Measurements from ENCODE around the gene MINDY4. TPM values are rescaled to one million over a fixed set of nuclear protein-coding genes. Genes with fewer than 3 reads are reported as not detected.
A peak's percentile ranks its signal among the peaks of the same experiment; 100 is the strongest.

Gene MINDY4
- polyA plus RNA-seq, 5 donors, result 13.7 to 23.3 (median 16.5) TPM

DNA sequence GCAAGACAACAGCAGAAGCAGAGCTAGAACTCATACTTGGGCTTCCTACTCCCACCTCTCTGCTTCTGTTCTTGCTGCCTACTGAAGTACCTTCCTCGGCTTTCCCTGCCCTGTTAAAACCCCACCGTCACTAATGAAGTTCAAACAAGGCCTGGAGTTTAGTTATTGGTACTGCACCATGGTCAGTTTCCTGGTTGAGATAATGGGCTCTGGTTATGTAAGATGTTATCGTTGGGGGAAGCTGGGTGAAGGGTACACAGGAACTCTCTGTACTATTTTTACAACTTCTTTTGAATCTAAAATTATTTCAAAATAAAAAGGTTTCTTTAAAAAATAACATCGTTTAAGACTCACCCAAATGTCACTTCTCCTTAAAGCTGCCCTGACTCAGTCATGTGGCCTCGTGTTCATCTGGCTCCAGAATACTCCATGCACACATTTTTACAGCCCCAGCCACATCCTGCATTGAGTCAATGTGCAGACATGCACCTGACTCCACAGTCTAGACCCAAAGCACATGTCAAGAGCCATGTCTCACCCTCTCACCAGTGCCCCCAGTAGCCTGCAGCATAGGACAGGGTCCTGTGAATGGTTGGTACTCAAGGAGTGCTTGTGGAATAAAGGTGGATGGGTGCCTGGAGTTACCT is 103.6 kb downstream of the MINDY4 start:
- DNase-seq, result no peak

DNA sequence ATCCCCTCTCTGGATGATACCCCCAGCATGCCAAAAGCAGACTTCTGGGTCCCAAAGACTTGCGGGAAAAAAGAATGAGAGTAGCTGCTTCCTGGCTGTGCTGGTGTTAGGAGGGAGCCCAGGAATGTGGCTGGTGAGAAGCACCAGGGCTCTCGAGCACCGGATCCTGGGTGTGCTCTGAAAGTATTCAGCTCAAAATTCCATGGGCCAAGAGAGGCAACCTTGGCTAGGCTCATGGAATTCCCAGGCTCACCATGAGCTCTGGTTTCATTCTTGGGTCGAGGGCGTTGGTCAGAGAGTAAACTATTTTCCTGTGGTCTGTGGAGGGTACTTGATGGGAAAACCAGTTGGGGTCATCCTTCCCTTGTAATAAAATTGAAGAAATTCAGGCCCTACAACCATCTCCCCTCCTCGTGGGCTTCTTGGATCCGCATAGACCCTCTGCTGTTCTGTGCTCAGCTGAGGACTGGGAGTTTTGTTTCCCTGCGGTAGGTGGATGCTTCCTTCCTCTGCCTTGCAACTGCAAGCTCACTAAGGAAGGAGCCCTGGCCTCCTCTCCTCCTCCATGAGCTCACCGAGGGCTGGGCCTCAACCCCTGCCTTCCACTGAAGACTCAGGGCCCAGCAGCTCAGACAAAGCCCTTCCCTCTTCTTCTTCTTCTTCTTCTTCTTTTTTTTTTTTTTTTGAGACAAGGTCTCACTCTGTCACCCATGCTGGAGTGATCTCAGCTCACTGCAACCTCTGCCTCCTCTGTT is 106.0 kb downstream of the MINDY4 start:
- DNase-seq, result no peak

DNA sequence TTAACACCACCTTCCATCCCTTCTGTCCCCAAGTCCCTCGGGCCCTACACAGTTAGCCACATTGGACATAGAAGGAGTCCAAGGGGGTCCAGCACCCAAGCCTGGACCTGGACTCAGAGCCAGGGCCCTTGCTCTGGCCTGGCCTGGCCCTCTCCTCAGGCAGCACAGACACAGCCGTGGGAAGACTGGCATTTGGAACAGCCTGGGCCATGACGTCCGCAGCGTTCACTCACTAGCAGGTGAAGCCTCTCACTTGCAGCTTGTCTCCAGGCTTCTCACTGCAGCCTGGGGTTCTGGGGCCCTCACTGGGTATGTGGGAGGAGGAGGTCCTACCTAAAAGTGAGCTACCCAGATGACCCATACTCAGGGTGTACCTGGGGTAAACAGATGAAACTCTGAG is 106.8 kb downstream of the MINDY4 start:
- no peak for DNase-seq

DNA sequence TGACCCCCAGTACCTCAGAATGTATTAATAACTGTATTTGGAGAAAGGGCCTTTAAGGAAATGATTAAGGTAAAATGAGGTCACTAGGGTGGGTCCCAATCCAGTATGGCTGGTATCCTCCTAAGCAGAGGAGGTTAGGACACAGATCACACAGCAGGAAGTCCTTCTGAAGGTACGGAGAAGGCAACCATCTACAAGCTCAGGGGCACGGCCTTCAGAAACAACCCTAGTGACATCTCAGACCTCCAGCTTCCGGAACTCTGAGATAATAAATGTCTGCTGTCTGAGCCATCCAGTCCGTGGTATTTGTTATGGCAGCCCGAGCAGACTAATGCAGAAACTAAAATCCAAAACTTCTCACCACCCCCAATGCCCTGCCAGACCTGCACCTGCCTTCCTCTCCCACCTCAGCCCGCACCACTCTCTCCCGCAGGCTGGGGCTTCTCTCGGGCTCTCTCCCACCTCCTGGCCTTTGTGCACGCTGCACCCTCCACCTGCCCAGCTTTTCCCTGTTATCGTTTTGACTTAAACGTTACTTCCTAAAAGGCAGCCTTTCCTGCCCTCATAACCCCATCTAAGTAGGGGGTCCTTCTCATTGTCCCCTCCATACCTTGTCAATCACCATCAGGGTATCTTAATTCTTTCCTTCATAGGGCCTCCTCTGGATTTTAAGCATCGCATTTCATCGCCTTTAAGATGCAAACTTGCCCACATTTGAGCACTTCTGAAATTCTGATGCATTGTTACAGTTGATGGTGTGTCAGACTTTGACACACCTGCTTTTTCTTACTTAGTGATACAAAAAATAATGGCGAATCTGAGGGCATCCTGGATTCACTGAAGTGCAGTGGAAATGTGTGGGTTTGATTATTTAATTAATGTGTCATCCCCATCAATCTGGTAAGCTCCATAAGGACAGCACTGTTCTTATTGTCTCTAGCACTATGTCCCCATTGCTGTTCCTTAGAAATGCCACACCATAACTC is 108.2 kb downstream of the MINDY4 start:
- DNase-seq, result no peak

DNA sequence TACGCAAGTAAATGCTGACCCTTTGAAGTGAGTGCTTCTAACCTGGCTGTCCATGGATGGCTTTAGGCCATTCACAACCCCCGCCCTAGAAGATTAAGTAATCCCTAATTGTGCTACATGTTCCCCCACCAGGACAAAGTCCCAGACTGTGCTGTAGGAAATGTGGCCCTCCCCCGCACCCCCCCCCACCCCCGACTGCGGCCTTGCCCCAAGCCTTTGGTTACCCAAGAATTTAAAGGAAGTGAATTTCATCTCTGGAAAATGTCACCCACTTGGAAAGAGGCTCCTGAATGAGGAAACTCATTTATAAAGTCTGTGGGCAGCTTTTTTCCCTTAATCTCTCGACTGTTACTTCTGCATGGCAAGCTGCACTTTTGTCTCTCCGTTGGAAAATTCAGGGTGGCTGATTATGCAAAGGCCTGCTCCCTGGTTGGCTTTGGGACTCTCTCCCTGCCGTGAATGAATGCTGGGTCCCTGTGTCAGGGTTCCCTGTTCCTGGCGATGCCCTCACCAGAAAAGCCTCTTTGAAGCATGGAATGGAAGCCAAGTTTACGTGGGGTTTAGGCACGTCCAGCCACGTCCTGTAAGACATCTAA is 109.0 kb downstream of the MINDY4 start:
- no peak for DNase-seq

DNA sequence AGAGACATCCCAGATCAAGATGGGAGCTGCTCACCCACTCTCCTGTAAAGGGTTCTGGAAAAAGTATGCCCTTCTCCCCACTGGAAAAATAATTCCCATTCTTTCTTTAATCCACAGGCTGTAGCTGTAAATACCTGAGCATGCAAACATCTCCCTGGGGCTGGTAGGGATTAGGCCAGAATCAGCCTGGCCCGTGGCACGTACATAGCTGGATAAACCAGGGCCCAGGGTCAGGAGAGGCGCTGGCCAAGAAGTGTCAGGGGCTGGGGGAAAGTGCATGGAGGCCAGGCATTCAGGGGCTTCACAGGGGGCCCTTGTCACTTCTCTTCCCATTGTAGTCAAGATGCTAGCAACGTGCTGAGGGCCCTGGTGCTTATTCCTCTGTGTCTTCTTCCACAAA is 109.7 kb downstream of the MINDY4 start:
- no peak for DNase-seq

DNA sequence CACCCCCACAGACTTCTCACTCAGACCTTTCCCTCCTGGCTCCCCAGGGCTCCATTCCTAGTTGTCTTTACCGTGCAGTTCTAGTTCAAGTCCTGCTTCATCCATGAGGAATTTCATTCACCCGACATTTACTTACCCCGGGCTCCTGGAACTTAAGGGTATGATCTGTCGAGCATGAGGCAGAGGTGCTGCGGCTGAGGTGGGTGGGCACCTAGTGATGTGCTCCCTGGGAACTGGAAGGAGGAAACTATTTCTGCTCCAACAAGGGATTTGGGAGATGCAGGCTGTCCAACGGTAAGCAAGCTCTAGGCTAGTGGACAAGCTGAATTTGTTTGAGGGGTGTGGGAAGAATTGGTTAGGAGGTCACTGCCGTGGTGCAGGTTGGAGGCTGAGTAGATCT is 110.2 kb downstream of the MINDY4 start:
- DNase-seq, result no peak

DNA sequence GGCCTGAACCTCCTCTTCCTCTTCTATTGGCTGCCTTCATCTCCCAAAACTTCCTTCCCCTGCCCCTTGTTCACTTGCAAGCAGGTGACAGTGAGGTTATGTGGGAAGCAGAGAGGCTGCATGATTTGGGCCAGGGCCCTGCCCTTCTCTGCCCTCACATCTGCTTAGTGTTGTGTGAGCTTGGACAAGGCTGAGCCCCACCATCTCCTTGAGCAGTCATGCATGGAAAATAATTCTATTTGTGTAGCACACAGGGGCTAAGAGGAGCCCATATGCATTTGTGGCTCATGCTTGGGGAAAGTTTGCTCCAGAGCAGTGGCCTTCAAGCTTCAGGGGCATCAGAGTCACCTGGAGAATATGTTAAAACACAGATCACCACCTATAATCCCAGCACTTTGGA is 113.7 kb downstream of the MINDY4 start:
- no peak for DNase-seq

DNA sequence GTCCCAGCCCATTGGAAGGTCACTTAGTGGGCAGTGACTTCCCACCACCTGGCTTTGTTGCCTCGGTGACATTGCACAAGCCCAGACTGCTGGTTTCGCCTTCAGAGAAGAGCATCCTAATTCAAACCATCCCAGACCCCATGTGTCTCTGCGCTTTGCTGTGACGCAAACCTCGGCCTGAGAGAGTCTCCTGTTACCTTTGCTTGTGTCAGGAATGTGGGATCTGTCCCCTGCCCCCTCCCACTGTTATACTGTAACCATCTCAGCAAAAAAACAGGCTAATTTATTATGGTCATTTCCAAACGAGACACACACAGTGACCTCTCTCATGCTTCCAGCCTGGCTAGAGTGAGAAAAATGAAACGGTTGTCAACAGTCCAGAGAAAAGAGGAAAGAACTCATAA is 115.4 kb downstream of the MINDY4 start:
- no peak for DNase-seq

DNA sequence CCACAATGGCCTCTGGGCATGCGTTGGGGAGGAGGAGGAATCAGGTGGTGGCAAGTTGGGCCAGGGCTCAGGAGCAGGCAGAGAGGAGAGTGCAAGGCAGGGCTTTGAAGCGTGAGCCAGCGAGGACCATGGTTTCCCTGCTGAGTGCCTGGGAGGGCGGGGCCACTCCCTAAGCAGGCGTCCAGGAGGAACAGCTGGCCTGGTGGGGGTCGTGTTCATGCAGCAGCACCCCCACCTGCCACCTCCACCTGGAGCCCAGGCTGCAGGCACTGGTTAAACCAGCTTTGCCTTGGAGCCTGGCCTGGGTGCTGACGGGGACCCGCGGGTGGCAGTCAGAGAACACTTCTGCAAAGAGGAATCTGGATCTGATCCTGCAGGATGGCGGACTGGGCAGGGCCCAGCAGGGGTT is 116.3 kb downstream of the MINDY4 start:
- DNase-seq, result no peak

DNA sequence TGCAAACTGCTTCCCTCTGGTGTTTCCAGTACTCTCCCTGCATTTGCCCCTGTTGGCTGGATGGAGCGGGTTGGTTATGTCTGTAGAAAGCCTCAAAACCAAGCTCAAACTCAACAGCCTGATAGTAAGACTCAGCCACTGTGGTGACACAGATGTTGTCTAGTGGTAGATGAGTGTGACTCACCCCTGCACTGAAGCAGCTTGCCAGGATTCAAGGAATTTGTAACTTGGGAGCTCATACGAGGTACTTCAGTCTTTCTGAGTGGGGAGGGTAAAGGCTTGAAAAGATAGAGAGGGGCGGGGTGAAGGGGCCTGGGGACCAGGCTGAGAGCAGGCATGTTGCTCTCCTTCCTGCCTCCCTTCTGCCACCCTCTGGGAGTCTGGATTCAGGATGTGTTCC is 117.5 kb downstream of the MINDY4 start:
- no peak for DNase-seq

DNA sequence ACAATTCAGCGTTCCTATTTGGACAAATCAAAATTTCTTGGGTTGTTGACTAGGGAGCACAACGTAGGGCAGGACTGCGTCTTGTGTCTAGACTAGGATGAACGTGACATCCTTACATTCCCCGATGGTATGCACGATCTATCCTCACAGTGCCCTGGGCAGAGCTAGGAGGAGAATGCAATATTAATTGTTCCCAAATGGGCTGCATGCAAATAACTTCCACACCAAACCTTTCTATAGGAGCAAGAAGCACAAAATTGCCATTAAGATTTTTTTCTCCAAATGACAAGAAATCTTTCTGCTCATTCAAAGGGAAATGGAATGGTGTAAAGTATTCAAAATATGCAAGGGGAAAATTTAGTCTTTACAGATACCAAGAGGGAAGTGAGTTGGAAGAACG is 119.0 kb downstream of the MINDY4 start:
- no peak for DNase-seq

DNA sequence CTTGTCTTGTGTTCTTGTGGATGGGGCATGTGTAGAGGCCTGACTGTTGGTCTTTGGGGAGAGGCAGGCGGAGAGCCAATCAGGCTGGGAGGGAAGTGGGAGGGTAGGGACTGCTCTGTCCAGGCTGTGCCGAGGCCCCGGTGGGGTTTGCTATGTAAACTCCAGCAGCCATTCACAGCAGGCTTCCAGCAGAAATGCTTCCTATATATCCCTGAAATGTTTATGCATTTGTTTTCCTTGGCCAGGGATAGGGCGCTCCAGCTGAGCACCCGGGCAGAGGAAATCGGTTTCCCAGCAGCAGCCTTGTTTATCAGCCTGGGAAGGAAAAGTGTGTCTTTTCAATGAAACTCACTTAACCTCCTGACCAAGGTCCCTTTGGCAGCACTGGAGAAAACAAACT is 122.1 kb downstream of the MINDY4 start:
- DNase-seq, result peak; percentile 80 to 83

DNA sequence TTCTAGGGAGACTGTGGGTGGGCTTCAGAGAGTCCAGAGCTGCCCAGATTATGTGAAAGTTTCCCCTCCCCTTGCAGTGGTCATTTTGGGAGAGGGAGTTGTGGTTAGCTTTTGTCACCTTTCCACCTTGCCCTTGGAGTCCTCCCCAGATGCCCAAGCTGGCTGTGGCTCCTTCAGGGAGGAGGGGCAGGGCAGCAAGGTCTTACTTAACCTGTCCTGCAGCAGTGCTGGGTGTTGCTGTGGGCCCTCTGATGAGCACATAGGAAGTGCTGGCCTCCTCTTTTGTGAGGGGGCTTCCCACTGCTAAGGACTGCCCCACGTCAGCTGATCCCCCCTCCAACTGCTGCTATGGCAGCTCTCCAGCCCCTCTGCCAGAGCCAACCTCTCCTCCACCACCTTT is 122.8 kb downstream of the MINDY4 start:
- DNase-seq, result no peak

DNA sequence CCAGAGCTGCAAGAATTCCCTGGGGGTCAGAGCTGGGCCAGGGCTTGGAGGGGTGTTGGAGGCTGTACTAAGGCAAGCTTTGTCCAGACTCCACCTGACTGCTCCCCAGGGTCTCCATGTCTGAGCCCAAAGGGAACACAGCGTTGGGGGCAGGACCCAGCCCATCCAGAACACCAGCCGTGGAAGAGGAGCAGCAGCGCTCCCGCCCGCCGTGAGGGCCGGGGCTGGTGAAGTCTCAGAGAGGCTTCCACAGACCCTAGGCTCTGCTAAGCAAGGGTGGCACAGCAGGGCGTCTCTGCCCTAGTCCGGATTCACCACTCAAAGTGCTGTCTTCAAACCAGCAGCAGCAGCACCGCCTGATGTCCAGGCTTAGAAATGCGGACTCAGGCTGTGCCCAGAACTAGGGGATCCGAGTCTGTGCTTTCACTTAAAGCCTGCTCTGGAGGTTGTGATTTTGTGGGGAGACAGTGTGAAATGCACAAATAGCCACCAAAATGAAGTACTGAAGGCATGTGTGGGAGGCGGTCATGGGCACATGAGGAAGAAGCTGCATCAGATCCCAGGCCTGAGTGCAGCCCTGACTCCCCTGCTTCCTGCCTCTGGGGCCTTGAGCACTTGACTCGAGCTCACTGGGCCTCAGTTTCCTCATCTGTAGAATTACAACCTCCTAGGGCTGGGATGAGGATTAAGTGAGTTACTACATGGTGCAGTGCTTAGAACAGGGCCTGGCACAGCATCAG is 123.8 kb downstream of the MINDY4 start:
- DNase-seq, result no peak

DNA sequence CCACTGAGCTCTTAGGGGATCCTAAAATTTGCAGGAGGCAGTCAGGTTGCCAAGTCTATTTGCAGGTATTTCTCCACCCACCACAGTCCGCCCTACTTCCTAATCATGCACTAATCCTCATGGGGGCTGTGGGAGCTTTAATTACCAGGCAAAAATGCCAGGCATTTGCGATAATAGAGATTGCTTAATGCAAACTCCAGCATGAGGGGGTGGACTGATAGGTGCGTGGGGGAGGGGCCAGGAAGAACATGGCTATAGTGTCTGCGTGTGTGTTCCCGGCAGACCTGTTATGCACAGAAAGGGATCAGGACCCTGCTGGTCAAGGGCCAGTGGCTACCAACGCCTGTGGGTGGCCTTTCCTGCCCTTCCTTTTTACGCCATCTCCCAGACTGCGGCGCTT is 124.8 kb downstream of the MINDY4 start:
- DNase-seq, result no peak

DNA sequence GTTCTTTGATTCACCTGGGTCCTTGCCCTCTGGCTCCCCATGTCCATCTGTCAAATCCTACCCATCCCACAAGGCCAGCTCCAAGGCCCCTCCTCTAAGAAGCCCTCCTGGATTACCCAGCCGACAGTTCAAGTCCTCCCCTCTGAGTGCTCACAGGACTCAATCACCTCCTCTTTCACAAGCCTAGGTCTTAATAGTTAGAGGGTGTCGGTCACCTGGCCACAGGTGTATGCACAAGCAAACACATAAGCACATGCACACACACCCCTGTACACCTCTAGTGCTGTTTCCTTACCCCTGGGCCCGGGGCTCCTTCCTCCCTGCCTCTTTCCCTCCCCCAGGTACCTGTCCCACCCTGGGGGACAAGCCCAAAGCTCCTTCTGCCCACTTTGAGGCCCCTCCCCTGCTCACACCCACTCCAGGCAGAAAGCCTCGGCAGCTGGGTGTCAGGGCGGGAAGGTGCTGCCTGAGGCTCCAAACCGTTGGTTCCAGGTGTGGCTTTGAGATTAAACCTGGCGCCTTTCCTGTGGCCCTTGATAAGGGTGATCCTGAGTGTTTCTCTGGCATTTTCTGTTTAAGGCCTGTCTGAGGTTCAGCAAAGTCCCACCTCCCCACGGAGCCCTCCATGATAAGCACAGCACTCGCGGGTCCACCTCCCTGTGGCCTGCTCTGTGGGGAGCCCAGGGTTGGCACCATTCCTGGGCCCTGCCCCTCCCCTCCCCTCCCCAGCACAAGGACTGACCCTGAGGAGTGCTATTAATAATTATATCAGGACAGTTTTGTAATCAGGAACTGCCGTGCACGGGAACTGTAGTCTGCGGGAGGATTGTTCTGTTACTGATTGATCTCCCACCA is 125.8 kb downstream of the MINDY4 start:
- no peak for DNase-seq

DNA sequence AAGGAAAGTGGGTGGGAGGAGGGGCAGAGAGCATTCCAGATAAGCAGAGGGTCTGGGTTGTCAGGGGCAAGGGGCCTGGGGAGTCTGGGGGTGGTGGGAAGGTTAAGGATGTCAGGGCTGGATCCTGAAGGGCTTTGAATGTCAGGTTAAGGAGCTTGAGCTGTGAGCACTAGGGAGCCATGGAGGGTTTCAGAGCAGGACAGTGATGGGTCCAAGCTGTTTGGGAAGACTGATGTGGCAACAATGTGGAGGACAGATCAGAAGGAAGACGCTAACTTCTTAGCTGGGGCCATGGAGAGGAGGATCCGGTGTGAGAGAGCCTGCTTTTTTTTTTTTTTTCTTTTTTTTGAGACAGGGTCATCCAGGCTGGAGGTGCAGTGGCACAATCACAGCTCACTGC is 126.6 kb downstream of the MINDY4 start:
- no peak for DNase-seq

DNA sequence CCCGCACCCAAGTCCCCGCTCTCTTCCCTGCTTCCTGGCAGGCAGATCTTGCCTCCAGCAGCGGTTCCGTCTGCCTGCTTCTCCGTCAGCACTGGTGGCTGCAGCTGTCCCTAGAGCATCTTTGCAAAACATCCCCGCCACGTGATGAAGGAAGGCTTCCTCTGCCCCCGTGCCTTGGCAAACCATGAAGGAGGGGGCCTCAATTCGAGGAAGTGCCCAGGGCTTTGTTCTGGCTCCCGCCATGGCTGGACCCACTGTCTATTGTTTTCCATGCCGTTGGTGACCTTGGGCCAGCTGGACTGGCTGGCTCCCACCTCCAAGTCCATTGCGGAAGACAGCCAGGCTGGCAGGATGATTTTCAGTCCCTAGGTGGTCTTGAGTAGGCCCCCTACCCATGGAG is 127.2 kb downstream of the MINDY4 start:
- DNase-seq, result no peak

DNA sequence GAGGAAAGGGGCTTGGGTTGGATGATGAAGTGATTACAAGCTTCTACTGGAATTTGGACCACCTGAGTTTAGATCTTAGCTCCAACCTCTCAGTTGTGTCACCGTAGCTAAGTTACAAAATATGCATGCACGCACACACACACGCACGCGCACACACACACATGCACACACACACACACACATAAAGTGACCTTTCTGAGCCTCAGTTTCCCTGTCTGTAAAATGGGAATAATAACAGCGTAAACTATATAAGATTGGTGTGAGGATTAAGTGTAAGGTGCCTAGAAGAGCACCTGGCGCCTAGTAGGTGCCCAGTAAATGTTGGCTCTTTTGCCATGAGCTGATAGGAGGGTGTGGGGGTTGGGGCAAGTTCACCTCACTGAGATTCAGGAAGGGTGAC is 127.8 kb downstream of the MINDY4 start:
- DNase-seq, result no peak

All from right lung (tissue), 5 donors.